Breast epithelium (tissue), 4 donors: ENCODE measurements around the gene SCFD1. TPM values are rescaled to one million over a fixed set of nuclear protein-coding genes. Genes with fewer than 3 reads are reported as not detected.

ENCODE experiments used
- DNase-seq, 2 donors: peaks; one replicate each; pipeline ENCODE4 v3.0.0-alpha.2; 2019; ENCODE audit warnings: low spot score in 2 of 2
- H3K27ac ChIP-seq, 2 donors: fragments of 200-600 bp; sonication (generic) in 1 of 2; one replicate each; pipeline ENCODE4 v1.5.1; 2016 to 2019; ENCODE audit warnings: mild to moderate bottlenecking in 1 of 2
- H3K27me3 ChIP-seq, 2 donors: fragments of 200-600 bp; sonication (generic) in 1 of 2; one replicate each; pipeline versions ENCODE4 v1.5.1 to v1.6.0; 2017 to 2019; ENCODE audit warnings: control low read depth in 1 of 2, mild to moderate bottlenecking in 1 of 2
- H3K36me3 ChIP-seq: fragments of 200-600 bp; one replicate; pipeline ENCODE4 v1.5.1; 2019
- H3K4me1 ChIP-seq, 2 donors: fragments of 200-600 bp; sonication (generic); one replicate each; pipeline ENCODE4 v1.5.1; 2016 to 2019; ENCODE audit warnings: control low read depth in 1 of 2
- H3K4me3 ChIP-seq, 3 donors: fragments of 200-600 bp; sonication (generic); 1 replicate in 2 of 3; 2 replicates in 1 of 3; pipeline ENCODE4 v1.5.1; 2016 to 2019; ENCODE audit warnings: mild to moderate bottlenecking in 3 of 3, moderate library complexity in 2 of 3
- H3K9me3 ChIP-seq, 2 donors: fragments of 200-600 bp; sonication (generic) in 1 of 2; one replicate each; pipeline ENCODE4 v1.5.1; 2016 to 2019; ENCODE audit warnings: control low read depth in 1 of 2
- POLR2AphosphoS5 ChIP-seq, 3 donors: sonication (generic); formaldehyde crosslinking; IDR thresholded peaks; one replicate each; pipeline ENCODE4 v1.6.1; 2017; ENCODE audit warnings: antibody characterized with exemption in 3 of 3
- intact Hi-C: fragments of 100-400 bp; cut with DNase I; formaldehyde crosslinking; loops from one replicate; pipeline ENCODE4 v1.15.1; 2023; ENCODE audit warnings: low total_unique reads
- total RNA-seq, 3 donors: library from RNA; depleted of rRNA; stranded (reverse); fragments of >200 nt; gene quantifications; one replicate each; pipeline ENCODE4 v1.1.0, GENCODE V29; 2016

The SCFD1 gene
- total RNA-seq, 3 donors from 2014 or later: 64.6 to 93.1 (median 73.5) TPM

GRCh38 chr14:30779210-30779609, 157.1 kb downstream of the SCFD1 start:
- H3K36me3 ChIP-seq: no peaks in the 10 kb centered on the region
- DNase-seq: no peak
- no peaks in the 10 kb centered on the region for H3K27me3 ChIP-seq
- intact Hi-C loops: no loop called here
- TF ChIP-seq POLR2AphosphoS5 (IDR thresholded peaks at IDR 0.05): no peak
- no peaks in the 10 kb centered on the region for H3K4me1 ChIP-seq
- no peak overlapping the region for H3K27ac ChIP-seq
- no peaks in the 10 kb centered on the region for H3K9me3 ChIP-seq
- H3K4me3 ChIP-seq: no peak overlapping the region

Other genes starting within 250 kb of the SCFD1 start
- 10 to 100 TPM; 12.3 to 22.2 (median 12.5) TPM for gene G2E3, start 63.2 kb upstream of the SCFD1 start, total RNA-seq